Activated T-helper 1 cell treated with Interleukin-2 at 50 U/mL for 16 hours (primary cell): ENCODE data around the gene PANX2.
"Not testable (repeated sequence)": the region's sequence is repeated elsewhere in the genome, so short reads cannot be mapped to it uniquely, and the experiment has no call there.

Source experiments
- DNase-seq: peaks from one replicate; pipeline ENCODE4 v3.0.0-alpha.2; 2020; ENCODE audit warnings: low read depth

The PANX2 gene

DNA sequence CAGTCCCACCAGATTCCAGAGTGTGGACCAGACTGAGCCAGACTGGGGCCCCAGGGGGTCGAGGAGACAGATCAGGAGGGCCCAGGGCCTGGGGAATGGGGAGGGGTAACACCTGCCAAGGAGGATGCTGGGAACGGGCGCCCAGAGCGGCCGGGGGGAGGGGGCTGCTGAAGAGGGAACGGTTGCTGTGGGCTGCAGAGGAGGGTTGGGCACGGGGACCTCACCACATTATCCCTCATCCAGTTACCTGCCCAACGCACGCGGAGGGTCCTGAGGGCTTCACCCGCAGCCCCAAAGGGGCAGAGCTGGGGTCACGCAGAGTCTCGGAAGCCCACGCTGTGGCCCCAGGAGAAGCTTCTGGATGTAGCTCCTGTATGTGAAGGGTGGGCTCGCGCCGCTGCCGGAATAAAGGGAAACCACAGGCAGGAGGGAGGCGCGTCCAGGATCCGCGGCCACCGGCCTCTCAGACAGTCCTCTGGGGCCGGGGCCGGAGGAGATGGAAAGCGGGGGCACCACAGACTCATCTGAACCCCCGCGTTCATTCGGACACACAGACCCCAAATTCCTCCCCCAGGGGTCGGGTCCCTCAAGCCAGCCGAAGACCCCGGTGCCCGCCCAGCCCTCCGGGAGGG, 29.4 kb downstream of the PANX2 start:
- no peak for DNase-seq

- DNase-seq, result peak; percentile 84
Measured at GRCh38 chr22:50200461-50201190, 30.1 kb downstream of the PANX2 start, which contains the start of gene SELENOO. TSS of gene SELENOO (plus strand) at chr22:50201011. CDS start at chr22:50201037, 26 bp downstream.

DNA sequence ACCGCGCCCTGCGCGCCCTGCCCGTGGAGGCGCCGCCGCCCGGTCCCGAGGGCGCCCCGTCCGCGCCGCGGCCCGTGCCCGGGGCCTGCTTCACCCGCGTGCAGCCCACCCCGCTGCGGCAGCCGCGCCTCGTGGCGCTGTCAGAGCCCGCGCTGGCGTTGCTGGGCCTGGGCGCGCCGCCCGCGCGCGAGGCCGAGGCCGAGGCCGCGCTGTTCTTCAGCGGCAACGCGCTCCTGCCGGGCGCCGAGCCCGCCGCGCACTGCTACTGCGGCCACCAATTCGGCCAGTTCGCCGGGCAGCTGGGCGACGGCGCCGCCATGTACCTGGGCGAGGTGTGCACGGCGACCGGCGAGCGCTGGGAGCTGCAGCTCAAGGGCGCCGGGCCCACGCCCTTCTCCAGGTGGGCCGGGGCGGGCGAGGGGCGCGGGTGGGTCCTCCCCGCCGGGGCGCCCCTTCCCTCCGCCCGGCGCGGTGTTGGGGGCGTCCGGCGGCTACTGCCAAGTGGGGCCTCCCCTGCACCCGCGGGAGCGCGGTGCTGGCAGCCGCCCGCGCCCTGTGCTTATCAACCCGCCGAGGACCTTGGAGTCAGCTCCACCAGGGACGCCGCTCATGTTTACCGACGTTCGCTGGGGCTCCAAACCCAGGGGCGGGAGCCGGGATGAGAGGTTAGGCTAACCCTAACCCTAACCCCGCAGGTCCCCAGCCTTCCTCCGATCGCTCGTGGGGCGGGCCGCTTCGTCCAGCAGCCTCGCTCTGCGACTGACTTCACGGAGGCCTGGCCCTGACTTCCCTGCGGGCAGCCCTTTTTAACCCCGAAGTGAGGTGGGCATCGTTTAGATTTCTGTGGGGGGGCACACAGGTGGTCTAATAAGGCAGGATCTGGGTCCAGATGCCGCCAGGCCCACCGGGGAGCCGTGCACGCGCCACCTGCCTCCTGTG, 30.9 kb downstream of the PANX2 start:
- DNase-seq, result no peak

- no peak for DNase-seq
Measured at GRCh38 chr22:50202130-50202666, 31.7 kb downstream of the PANX2 start.

DNA sequence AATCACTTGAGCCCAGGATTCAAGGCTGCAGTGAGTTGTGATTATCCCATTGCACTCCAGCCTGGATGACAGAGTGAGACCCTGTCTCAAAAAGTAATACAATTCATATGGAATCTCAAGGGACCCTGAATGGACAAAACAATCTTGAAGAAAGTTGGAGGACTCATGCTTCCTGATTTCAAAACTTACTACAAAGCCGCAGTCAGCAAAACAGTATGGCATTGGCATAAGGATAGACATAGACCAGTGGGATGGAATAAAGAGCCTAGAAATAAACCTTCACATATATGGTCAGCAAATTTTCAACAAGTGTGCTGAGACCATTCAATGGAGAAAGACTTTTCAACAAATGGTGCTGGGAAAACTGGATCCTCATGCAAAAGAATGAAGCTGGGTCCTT, 32.8 kb downstream of the PANX2 start:
- DNase-seq, result no peak

- DNase-seq, result no peak
Measured at GRCh38 chr22:50204571-50204970, 34.0 kb downstream of the PANX2 start.

- not testable (repeated sequence) for DNase-seq
Measured at GRCh38 chr22:50204998-50205397, 34.5 kb downstream of the PANX2 start.

DNA sequence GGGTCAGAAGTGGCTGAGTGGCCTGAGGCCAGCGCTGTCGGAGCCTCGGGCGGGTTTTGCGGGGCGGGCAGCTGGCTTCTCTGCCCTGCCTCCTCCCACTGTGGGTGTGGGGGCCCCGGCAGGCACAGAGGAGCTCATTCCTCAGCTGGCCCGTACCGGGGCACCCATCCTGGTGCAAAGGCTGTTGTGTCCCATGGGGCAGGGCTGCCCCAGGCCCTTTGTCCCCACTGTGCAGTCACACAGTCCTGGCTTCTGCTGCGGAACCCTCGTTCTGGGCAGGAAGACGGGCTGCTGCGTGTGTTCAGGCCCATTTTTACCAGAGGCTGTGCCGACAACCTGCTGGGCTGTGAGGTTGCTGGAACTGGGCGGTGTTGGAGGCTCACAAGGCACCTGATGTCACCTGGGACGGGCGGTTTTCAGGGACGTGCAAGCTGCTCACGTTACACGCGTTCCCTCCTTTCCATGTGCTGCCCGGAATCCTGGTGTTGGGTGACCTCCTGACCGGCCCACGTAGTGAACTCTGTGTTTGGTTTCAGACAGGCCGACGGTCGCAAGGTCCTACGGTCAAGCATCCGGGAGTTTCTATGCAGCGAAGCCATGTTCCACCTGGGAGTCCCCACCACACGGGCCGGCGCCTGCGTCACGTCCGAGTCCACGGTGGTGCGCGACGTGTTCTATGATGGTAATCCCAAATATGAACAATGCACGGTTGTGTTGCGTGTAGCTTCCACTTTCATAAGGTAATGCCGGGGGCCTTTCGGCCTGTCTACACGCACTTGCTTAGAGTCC, 35.4 kb downstream of the PANX2 start:
- DNase-seq, result no peak

- DNase-seq, result no peak
Measured at GRCh38 chr22:50206599-50206998, 36.1 kb downstream of the PANX2 start.

DNA sequence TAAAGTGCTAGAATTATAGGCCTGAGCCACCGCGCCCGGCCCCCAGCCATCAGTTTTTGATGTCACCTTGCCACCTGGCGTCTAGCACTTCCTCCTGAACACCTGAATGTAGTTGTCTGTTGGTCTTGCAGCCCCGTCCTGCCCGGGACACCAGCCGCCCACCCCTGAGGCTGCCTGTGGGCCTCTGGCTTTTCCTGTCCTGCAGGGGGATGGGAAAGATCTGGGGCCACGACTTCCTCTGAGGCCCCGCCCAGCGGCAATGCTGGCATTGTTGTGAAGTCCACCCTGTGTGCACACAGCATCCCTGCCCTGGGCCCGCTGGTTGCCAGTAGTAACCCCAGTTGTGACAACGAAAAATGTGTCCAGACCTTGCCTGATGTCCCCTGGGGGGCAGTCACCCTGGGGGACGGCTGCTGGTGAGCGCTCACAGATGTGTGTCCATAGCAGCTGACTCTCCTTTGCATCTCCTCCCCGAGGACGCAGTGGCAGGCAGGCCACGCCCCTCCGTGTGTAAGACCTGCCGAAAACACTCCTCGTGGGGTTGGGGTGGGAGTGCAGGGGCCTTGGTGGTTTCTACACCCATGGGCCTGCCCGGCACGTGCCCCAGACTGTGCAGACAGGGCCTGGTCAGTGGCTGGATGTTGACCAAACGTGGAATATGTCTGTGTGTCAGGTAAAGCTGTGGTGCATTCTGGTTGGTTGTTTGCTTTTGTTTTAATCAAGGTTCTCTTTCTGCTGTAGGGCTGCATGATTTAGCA, 37.0 kb downstream of the PANX2 start:
- DNase-seq, result no peak

GRCh38 chr22:50208430-50208938, 38.0 kb downstream of the PANX2 start:
- DNase-seq, result no peak

DNA sequence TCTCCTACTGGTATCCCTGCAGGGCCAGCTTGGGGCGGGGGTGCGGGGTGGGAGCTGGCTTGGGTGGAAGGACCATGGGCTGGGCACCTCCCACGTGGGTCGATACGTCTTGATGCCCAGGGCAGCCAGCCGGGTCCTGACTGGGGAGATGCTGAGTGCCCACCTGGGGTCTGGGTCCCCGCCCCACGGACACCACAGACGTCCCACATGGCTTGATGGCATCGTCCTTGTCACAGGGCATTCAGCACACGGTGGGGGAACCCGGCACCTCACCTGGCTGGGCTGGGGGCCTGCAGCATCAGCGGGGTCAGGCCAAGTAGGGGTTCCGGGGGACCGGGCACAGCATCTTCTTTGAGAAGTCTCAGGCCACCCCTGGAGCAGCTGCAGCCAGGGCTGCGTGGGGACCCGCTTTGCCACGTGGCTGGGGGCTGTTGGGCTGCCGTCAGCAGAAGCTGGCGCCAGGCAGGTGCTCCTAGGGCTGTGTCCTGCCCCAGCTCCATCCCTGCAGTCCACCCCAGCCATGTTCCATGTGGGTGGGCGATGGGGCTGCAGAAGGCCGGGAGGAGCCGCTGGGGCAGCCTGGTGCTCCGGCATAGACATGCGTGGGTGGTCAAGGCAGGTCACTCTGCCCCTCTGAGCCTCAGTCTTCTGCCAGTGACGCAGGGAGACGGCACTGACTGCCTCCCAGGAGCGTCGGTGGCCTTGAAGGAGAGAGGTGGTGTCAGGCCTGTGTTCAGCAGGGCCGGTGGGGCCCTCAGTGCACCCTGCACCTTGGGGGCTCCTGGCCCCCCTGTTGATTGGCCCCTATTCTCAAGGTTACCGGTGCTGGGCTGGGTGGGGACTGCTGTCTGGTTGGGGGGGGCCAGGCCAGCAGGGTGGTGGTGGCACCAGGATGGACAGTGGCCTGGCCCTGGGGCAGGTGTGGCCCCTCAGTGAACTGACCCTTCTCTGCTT, 38.7 kb downstream of the PANX2 start:
- no peak for DNase-seq

DNA sequence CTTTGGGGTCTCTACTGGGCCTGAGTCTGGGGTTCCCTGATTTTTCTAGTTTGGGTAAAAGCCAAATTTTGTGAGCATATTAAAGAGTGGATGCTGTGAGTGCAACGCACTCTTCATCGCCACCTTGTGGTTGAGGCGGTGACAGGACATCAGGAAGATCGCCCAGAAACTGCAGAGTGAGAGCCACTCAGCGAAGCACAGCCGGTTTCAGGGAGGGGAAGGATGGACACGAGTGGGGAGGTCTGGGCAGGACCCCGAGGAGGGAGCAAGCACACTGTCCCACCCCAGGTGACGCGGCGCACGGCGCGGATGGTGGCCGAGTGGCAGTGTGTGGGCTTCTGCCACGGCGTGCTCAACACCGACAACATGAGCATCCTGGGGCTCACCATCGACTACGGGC, 39.4 kb downstream of the PANX2 start:
- peak; percentile 45 for DNase-seq

DNA sequence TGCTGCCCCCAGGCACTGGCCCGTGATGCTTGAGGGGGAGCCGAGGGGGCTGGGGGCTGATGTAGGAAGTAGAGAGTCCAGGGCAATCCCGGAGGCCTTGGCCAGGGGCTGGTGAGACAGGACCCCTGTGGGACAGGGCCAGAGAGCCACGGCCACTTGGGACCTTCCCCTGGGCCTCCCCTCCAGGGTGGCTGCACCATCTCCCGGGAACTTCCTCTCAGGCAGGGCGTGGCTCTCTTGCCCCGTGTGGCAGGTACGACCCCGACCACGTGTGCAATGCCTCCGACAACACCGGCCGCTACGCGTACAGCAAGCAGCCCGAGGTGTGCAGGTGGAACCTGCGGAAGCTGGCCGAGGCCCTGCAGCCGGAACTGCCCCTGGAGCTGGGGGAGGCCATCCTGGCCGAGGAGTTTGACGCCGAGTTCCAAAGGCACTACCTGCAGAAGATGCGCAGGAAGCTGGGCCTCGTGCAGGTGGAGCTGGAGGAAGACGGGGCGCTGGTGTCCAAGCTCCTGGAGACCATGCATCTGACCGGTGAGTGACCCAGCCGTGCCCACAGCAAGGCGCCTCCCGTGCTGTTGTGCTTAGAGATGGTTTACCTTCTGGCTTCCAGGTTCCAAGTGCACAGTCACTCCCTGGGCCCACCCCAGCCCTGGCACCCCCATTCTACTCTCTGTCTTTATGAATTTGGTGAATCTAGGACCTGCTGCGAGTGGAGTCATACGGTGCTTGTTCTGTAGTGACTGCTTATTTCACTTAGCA, 40.0 kb downstream of the PANX2 start:
- DNase-seq, result no peak

GRCh38 chr22:50211147-50211546, 40.6 kb downstream of the PANX2 start:
- DNase-seq, result no peak

- no peak for DNase-seq
Measured at GRCh38 chr22:50213263-50213662, 42.7 kb downstream of the PANX2 start.

DNA sequence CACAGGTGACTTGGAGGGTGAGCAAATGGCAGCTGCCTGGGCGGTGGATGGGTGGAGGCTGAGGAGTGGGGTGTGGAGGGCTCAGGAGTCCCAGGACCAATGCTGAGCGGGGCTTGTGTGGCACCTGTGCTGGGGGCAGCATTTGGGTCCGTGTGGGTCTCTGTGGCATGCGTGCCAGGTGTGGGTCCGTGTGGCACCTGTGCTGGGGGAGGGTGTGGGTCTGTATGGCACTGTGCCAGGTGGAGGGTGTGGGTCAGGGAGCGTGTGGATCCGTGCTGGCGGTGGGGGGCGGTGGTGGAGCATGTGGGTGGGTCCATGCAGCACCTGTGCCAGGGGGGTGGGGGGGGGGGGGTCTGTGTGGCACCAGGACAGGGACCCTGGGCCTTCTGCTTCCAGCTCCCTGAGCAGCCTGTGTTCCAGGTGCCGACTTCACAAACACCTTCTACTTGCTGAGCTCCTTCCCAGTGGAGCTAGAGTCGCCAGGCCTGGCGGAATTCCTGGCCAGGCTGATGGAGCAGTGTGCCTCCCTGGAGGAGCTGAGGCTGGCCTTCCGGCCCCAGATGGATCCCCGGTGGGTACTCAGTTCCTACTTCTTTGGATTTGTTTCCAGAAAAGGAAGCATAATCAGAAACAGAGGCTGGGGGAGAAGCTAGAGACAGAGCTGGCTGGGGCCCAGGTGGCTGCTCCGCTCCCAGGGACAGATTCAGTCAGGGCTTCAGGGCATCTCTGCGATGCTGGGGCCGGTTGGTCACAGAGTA, 44.9 kb downstream of the PANX2 start:
- no peak for DNase-seq
